GOT3 (cell line): ENCODE measurements around the gene TARDBP.
"Not testable (repeated sequence)": the region's sequence is repeated elsewhere in the genome, so short reads cannot be mapped to it uniquely, and the experiment has no call there.

Experiments used
- DNase-seq: peaks from one replicate; lab custom pipeline; 2025; ENCODE audit warnings: mixed read lengths; lab: John Stamatoyannopoulos, UW

The TARDBP gene

DNA sequence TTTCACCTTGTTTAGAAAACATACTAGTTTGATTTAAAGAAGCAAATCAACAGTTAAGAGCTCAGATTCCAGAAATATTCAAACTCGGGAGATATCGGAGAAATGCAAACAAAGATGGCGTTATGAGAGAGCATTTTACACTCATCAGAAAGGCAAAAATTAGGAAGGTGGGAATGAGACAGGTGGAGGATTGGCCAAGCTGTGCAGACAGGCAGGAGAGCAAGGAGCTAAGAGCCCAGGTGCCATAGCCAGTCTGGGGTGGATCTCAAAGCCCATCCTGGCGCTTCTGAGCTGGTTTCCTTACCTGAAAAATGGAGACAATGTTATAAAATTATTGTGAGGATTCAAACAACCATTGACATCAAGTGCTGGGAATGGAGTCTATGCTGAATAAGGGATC lies 19.6 kb upstream of the TARDBP start:
- DNase-seq, result no peak

GRCh38 chr1:10996100-10996499 lies 16.4 kb upstream of the TARDBP start:
- no peak for DNase-seq

- no peak for DNase-seq
Observed at GRCh38 chr1:11000526-11000925, 11.9 kb upstream of the TARDBP start.

- no peak for DNase-seq
Observed at GRCh38 chr1:11013160-11013531, 692 bp downstream of the TARDBP start.

GRCh38 chr1:11019358-11019757 lies 6.9 kb downstream of the TARDBP start:
- not testable (repeated sequence) for DNase-seq

GRCh38 chr1:11019971-11020370 lies 7.5 kb downstream of the TARDBP start:
- no peak for DNase-seq

DNA sequence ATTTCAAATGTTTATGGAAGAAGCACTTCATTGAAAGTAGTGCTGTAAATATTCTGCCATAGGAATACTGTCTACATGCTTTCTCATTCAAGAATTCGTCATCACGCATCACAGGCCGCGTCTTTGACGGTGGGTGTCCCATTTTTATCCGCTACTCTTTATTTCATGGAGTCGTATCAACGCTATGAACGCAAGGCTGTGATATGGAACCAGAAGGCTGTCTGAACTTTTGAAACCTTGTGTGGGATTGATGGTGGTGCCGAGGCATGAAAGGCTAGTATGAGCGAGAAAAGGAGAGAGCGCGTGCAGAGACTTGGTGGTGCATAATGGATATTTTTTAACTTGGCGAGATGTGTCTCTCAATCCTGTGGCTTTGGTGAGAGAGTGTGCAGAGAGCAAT lies 10.7 kb downstream of the TARDBP start:
- DNase-seq, result no peak

GRCh38 chr1:11024154-11024873 lies 11.9 kb downstream of the TARDBP start:
- DNase-seq, result no peak

- no peak for DNase-seq
Observed at GRCh38 chr1:11024874-11025203, 12.4 kb downstream of the TARDBP start.

DNA sequence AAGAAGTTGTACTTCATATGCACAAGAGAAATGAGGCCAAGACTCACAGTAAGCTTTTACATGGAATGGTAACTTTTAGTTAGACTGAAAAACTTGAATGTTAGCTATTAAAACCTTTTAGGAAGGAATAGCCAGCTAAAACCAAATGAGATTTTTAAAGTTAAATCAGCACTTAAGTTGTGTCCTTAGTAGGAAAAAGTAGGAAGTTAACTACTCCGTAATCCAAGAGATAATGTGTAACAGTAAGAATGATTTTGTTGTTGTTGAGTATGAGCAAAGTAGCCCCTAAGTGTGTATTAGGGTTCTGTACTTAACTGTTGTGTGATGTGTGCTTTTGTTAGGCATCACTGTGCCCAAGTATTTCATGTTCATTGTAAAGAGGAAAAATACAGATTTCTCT lies 13.2 kb downstream of the TARDBP start:
- no peak for DNase-seq

GRCh38 chr1:11026052-11026451 lies 13.6 kb downstream of the TARDBP start:
- DNase-seq, result no peak

- no peak for DNase-seq
Observed at GRCh38 chr1:11026903-11027302, 14.4 kb downstream of the TARDBP start.

DNA sequence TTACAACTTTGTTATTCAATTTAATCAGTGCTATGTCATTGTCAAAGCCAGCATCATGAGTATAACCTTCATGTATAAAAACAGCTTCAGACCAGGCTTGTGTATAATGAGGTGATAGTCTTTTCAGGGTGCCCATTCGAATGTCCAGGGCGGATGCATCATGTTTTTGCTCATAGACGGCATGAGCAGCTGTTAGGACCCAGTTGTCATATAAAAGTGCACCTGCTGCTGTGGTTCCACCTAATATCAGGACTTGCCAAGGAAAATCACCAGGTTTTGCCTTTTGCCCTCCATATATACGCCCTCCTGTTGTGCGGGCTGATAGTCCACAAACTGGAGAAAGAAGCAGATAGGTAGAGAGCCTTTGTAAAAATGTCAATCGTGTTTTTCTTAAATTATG lies 14.9 kb downstream of the TARDBP start:
- DNase-seq, result no peak

- no peak for DNase-seq
Observed at GRCh38 chr1:11028018-11028417, 15.6 kb downstream of the TARDBP start.

DNA sequence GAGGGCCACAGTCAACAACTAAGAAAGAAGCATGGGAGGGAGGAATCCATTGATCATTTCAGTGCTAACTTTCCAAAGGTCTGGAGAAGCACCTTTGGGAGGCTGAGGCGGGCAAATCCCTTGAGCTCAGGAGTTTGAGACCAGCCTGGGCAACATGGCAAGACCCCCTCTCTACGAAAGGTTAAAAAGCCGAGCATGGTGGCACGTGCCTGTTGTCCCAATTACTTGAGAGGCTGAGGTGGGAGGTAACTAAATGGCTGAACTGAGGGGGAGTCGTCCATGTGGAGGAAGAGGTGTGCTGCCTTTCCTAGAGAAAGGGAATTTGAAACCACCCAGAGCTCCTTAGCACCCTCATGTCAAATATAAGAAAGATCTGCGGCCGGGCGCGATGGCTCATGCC lies 18.4 kb downstream of the TARDBP start:
- no peak for DNase-seq

GRCh38 chr1:11031624-11032262 lies 19.3 kb downstream of the TARDBP start:
- DNase-seq, result no peak

DNA sequence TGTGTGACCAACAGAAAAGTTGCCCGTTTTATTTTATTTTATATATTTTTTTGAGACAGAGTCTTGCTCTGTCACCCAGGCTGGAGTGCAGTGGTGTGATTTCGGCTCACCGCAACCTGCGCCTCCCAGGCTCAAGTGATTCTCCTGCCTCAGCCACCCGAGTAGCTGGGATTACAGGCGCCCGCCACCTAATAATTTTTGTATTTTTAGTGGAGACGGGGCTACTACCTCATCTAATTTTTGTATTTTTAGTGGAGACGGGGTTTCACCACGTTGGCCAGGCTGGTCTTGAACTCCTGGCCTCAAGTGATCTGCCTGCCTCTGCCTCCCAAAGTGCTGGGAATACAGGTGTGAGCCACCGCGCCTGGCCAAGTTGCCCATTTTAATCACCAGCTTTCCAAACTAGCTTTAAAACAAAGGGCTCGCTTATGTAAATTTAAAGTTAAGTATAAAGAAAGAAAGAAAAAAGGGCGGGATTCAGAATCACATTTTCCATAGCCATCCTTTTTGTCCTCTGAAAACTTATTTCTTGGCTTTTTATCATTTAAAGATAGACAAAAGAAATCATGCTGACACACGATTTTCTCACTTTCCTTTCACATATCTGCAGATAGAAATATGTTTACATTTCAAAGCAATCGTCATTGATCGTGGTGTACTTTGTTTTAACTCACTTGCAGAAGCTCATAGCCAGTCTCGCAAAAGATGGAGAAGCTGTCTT lies 24.7 kb downstream of the TARDBP start:
- DNase-seq, result not testable (repeated sequence)

DNA sequence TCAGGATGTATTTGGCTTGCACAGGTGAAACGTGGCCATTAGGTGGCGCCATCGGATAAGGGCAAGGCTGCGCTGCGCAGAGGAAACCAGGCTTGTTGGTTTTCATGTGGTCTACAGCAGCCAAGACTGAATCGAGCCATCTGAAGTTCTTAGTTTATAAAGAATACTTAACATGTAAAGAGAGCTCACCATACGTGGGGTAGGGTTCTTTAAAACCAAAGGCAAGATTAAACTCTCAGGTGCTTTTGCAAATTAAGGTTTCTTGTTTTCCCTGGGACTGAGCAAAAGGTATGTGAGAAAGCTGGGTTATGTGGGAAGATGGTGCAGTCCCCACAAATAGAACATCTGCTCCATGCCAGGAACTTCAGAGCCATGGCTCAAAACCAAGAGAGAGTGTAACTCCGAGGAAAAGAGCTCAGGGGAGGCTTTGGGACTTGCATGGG lies 25.3 kb downstream of the TARDBP start:
- peak; percentile 49 for DNase-seq

DNA sequence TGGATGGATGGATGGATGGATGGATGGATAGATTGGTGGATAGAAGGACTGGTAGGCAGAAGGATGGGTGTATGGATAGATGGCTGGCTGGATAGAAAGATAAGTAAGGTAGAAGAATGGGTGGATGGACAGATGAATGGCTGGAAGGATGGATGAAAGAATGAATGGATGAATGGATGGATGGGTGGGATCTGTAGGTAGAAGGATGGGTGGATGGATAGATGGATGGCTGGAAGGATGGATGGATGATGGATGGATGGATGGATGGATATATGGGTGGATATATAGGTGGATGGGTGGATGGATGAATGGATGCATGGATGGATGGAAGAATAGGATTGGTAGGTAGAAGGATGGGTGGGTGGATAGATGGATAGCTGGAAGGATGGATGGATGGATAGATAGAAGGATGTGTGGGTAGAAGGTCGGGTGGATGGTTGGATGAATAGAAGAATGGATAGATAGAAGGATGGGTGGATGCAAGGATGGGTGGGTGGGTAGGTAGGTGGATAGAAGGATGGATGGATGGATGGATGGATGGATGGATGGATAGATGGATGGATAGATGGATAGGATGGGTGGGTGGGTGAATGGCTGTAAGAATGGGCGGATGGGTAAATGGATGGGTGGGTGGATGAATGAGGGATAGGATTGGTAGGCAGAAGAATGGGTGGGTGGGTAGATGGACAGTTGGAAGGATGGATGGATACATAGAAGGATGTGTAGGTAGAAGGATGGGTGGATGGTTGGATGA lies 27.1 kb downstream of the TARDBP start:
- DNase-seq, result no peak

- not testable (repeated sequence) for DNase-seq
Observed at GRCh38 chr1:11040105-11040429, 27.6 kb downstream of the TARDBP start.

- no peak for DNase-seq
Observed at GRCh38 chr1:11041048-11041447, 28.6 kb downstream of the TARDBP start.

- DNase-seq, result no peak
Observed at GRCh38 chr1:11042065-11042464, 29.6 kb downstream of the TARDBP start.
